Keratinocyte (primary cell): ENCODE measurements around the gene MGAT5.

Source experiments
- EZH2 ChIP-seq: IDR thresholded peaks from one replicate; pipeline ENCODE4 v1.6.1; 2012; ENCODE audit warnings: inconsistent platforms, mild to moderate bottlenecking, low read length, moderate library complexity
- TF ChIP-seq, protein P1 (sequence below), 3 experiments: IDR thresholded peaks in 1 of 3; conservative IDR thresholded peaks in 1 of 3; optimal IDR thresholded peaks in 1 of 3; 2 replicates in 2 of 3; 3 replicates in 1 of 3; pipeline versions ENCODE3 to v1.5.1; 2011; ENCODE audit warnings: low read length in 3 of 3, mild to moderate bottlenecking in 3 of 3, moderate library complexity in 2 of 3, control low read depth in 1 of 3, inconsistent platforms in 1 of 3; ENCODE audit not compliant: insufficient read depth in 2 of 3; ENCODE audit errors: extremely low read depth in 1 of 3

DNA sequence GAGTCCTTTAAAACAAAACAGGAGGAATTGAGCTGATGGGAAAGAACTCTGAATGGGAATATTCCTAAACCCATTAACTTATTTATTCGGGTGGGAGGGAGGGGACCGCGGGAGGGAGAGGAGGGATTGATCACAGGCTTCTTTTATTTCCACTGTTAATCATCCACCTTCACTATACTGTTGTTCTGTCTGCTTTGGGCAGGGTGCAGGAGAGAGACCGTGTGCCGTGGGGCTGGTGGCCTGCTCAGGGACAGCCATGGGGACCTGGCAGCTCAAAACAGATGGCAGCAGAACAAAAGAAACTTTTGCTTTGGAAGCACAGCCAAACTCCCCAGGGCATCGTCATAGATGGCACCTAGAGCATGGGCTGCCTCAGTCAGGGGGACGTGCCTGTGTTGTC is 195.3 kb downstream of the MGAT5 start:
- TF ChIP-seq, protein P1, sequence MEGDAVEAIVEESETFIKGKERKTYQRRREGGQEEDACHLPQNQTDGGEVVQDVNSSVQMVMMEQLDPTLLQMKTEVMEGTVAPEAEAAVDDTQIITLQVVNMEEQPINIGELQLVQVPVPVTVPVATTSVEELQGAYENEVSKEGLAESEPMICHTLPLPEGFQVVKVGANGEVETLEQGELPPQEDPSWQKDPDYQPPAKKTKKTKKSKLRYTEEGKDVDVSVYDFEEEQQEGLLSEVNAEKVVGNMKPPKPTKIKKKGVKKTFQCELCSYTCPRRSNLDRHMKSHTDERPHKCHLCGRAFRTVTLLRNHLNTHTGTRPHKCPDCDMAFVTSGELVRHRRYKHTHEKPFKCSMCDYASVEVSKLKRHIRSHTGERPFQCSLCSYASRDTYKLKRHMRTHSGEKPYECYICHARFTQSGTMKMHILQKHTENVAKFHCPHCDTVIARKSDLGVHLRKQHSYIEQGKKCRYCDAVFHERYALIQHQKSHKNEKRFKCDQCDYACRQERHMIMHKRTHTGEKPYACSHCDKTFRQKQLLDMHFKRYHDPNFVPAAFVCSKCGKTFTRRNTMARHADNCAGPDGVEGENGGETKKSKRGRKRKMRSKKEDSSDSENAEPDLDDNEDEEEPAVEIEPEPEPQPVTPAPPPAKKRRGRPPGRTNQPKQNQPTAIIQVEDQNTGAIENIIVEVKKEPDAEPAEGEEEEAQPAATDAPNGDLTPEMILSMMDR (optimal IDR thresholded peaks at IDR 0.05 in 1 of 3, IDR thresholded peaks at IDR 0.05 in 1 of 3, conservative IDR thresholded peaks at IDR 0.05 in 1 of 3; ENCODE audit: extremely low read depth in 1 of 3, insufficient read depth in 2 of 3, low read length in 3 of 3), result no peak
- TF ChIP-seq EZH2, result no peak
